GM19239 (cell line): Measurements from ENCODE around the gene TRIP10.
"Not testable (repeated sequence)": the region's sequence is repeated elsewhere in the genome, so short reads cannot be mapped to it uniquely, and the experiment has no call there.

ENCODE experiments used
- DNase-seq: peaks from one replicate; pipeline ENCODE4 v3.0.0; 2011; ENCODE audit warnings: low spot score; ENCODE audit not compliant: insufficient read length
- FAIRE-seq: peaks from 2 replicates; lab custom pipeline; 2011; peaks lifted over from hg19 to GRCh38; lab: Jason Lieb, UNC

Gene TRIP10

DNA sequence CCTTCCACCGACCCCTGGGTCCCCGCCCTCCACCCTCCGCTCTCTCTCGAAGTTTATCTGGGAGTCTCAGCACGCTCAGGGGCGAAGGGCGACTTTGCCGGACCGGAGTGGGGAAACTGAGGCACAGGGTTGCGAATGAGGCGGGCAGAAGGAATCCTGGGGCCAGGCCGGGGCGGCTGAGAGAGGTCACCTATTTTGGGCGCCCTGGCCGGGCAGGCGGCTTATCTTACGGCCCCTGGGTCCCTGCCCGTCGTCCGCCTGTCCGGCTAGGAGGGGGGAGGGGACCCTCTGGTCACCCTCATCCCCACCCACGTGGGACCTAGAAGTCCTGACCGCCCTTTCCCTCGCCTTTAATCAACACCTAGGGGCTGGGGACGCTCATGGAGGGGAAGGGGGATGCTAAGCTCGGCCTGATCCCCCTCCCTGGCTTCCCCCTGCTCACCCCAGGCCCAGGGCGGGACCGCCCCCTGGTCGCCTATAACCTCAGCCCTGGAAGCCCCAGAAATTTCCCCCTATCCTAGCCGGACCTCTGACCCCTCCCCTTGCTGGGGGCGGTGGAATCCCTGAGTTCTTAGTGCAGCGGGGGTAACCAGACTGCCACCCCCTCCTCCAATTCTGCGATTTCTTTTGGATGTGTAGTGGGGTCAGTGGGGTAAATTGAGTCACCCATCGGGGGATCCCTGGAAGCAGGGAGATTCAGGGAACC, 556 bp downstream of the TRIP10 start:
- no peak for DNase-seq
- FAIRE-seq: no peak

DNA sequence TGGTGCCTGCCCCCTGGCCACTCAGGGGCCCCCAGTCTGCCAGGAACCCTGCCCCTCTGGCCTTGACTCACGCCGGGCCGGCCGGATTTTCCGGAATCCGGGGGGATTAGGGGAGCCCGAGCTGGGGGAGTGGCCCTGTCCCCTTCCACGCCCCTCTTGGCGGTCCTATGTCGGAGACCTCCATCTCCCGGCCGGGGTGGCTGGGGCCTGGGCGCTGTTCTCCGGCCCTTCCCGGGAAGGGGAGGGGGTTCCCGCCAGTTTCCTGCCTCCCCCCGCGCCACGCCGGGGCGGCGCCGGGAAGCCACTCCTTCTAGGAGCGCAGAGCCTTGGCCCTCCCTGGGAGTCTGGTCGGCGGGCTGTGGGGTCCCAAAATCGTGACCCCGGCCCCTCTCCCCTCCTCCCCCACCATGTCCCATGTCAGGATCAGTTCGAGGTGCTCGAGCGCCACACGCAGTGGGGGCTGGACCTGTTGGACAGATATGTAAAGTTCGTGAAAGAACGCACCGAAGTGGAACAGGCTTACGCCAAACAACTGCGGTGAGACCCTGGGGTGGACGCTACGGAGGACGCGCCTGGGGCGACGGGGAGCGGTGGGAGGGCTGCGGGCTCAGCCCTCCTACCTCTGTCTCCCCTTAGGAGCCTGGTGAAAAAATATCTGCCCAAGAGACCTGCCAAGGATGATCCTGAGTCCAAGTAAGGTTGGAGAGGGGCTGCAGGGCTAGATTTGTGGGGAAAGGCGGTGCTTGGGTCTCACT, 1.3 kb downstream of the TRIP10 start:
- no peak for DNase-seq
- FAIRE-seq: peak; percentile 83

DNA sequence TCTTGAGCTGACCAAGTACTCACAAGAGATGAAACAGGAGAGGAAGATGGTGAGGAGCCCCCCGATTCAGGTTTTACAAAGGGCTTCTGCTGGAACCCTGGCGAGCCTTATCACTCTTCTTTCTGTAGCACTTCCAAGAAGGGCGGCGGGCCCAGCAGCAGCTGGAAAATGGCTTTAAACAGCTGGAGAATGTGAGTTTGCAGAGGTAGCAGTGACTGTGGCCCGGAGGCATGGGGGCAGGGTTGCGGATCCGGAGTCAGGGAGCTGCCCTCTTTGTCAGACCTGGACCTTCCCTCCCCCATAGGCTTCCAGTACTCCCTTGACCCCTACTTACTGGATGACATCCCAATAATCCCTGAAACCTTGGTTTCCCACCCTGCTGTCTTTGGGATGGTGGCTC, 3.6 kb downstream of the TRIP10 start:
- FAIRE-seq: no peak
- DNase-seq: no peak

DNA sequence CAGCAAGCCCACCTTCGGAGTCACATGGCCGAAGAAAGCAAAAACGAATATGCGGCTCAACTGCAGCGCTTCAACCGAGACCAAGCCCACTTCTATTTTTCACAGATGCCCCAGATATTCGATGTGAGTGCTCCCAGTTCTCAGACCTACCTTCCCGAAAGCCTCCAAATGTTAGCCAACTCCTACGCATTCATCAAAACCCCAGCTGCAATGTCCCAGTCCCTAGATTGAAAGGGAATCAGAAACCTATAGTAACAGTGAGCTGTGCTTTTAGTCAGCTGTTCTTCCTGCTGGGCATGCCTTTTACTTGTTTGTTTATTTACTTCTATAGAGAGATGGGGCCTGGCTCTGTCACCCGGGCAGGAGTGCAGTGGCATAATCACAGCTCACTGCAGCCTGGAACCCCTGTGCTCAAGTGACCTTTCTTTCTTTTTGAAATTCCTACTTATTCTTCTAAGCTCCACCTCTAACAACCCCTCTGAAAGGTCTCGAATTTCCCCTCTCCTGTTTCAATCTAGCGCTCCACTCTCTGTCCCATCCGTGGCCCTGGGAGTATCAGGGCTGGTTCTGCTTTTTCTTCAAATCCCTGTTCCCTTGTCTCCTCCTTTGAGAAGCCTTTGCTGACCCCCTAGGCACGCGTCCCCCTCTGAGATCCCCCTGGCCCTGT, 4.4 kb downstream of the TRIP10 start:
- FAIRE-seq (peak; percentile 26), DNase-seq (no peak)

DNA sequence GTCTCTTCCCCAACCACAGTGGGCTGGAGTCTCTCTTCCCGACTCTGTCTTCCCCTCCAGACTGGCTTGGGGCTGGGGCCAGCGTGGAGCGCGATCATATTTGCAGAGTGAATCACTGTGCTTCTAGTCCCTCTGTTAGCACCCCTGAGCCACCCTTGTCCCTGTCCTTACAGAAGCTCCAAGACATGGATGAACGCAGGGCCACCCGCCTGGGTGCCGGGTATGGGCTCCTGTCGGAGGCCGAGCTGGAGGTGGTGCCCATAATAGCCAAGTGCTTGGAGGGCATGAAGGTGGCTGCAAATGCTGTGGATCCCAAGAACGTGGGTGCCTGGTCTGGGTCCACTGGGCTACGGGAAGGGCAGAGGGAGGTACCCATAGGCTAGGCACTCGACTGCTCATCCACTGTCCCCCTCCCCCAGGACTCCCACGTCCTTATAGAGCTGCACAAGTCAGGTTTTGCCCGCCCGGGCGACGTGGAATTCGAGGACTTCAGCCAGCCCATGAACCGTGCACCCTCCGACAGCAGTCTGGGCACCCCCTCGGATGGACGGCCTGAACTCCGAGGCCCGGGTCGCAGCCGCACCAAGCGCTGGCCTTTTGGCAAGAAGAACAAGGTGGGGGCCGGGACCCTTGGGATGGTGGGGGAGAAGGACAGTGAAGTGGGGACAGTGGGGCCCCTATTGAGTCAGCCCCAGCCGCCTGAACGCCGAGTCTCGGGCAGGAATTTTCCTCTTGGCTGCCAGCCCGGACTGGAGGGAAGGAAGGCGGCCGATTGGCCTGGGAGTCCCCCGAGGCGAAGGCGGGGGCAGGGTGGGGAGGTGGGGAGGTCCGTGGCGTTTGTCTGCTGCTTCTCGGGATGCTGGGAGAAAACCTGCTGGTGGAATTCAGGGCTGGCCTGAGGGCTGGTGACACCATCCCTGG, 5.2 kb downstream of the TRIP10 start:
- no peak for DNase-seq
- FAIRE-seq: no peak

DNA sequence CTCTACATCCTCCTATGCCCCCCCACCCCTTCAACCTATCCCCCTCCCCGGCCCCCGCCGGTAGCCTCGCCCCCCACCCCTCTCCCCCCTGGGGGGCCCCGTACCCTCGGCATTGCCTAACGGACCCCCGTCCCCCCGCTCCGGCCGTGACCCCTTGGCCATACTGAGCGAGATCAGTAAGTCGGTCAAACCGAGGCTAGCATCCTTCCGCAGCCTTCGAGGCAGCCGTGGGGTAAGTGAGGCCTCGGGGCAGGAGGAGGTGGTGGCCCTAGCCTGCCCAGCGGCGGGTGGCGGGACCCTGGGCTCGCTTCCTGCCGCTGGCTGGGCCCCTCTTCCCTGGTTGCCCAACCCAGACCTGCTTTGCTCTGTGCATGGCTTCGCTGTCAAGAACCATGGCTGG, 6.5 kb downstream of the TRIP10 start:
- FAIRE-seq: no peak
- no peak for DNase-seq

DNA sequence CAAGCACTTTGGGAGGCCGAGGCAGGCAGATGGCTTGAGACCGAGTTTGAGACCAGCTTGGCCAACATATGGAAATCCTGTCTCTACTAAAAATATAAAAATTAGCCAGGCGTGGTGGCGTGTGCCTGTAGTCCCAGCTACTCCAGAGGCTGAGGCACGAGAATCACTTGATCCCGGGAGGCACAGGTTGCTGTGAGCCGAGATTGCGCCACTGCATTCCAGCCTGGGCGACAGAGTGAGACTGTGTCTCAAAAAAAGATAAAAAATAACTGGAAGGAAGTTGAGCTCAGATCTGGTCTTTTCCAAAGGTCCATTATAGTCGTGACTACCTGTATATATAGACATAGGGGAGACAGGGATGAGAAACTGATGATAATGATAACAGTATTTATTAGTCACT, 9.1 kb downstream of the TRIP10 start:
- not testable (repeated sequence) for DNase-seq, FAIRE-seq

DNA sequence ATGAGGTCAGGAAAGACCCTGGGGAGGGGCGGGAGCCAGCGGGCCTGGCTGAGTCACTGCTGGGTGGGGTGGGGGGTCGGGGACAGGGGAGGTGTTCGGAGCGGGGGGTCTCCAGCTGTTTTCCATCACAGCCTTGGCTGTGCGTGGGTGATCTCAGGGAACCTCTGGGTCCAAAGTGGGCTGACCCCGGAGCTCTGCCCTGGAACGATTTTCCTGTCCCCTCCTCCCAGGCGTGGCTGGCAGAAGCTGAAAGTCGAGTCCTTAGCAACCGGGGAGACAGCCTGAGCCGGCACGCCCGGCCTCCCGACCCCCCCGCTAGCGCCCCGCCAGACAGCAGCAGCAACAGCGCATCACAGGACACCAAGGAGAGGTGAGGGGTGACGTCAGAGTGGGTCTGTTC, 10.6 kb downstream of the TRIP10 start:
- no peak for DNase-seq
- no peak for FAIRE-seq

DNA sequence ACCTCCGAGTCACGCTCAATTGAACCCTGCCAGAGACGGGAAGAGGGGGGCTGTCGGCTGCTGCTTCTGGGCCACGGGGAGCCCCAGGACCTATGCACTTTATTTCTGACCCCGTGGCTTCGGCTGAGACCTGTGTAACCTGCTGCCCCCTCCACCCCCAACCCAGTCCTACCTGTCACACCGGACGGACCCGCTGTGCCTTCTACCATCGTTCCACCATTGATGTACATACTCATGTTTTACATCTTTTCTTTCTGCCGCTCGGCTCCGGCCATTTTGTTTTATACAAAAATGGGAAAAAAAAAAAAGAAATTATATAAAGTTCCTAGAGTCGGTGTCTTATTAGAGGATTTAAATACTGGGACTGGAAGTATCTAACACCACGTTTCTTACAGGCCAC, 11.7 kb downstream of the TRIP10 start:
- DNase-seq (no peak), FAIRE-seq (no peak)

DNA sequence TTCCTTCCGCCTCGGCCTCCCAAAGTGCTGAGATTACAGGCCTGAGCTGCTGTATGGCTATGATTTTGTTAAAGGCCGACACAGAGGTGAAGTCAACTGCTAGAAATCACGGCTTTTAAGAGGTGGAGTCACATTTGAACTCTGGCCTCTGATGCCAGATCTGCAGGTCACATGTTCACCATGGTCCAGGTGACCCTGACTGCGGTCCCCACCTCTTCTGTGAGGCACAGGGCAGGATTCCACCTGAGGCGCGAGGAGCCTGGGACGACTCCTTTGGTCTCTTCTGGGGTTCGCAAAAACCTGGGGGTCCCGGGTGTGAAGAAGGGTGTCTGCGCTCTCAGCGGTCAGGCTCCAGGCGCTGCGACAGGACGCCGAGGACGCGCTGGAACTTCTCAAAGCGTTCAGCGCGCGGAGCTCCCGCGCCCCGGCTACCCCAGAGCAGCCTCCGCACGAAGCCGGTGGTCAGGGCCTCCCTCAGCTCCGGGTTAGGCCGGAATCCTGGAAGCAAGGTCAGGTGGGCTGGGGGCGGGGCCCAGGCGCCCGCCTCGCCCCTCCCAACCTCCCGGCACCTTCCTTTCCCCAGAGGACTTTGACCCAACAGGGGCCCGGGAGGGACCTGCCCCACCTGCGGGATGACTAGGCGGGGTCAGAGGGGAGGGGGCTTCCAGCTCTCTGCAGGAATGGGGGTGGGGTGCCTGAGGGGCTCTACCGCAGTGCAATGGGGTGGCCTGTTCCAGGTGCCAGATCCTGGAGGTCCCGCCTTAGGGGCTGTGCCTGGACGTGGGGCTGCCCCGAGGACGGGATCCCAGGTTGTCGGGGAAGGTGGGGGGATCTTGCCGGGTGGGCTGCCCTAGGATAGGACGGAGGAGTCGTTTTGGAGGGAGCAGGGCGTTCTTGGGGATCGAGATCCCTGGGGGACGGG, 13.0 kb downstream of the TRIP10 start:
- DNase-seq (no peak), FAIRE-seq (no peak)

DNA sequence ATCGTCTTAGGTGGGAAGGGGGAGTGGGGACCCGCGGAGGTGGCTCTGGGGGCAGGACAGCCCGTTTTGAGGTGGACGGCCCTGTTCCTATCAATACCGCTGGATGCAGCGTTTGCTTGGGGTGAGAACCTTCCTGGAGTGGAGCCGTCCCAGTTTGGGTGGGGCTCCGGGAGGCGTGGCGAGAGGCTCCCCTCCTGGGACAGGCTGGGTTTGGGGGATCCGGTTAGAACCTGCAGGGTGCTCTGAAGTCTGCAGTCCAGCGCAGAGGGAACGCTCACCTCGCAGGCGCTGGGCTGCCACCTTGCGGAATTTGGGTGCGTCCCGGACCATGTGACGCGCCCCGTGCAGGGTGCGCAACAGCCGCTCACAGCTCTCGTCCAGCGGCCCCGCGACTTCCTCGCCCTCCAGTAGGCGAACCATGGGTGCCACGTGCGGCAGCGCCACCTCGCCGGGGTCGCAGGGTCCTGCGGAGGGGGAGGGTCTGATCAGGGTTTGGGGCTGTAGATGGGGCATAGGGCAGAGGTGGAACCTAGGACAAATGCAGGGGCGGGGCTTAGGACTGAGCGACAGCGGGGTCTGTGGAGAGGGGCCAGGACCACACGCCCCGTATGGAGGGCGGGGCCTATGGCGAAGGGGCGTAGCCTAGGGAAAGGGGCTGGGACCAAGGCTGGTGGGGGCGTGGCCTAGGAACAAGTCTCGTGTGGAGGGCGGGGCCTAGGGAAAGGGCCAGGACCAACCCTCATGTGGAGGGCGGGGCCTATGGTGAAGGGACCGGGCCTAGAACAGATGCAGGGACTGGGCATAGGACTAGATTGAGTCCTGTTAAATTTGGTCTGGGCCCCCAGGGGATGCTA, 13.9 kb downstream of the TRIP10 start:
- FAIRE-seq (peak; percentile 99), DNase-seq (peak; percentile 99)

DNA sequence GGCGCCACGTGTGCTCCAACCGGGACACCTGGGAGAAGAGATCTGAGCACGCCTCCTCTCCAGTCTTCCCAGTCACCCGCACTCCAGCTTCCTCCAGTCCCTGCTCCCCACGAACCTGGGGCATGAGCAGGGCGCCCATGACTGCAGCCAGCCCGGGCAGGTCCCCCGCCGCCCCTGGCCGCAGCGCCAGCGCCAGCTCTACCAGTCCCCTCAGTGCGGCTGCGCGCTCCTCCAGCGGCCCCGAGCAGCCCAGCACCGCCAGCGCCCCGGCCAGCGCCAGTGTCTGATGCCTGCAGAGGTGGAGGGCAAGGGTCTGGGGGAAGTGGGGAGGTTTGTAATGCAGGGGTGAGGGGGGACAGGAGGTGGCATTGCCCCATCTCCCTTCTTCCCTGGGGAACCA, 14.7 kb downstream of the TRIP10 start:
- DNase-seq (no peak), FAIRE-seq (no peak)

DNA sequence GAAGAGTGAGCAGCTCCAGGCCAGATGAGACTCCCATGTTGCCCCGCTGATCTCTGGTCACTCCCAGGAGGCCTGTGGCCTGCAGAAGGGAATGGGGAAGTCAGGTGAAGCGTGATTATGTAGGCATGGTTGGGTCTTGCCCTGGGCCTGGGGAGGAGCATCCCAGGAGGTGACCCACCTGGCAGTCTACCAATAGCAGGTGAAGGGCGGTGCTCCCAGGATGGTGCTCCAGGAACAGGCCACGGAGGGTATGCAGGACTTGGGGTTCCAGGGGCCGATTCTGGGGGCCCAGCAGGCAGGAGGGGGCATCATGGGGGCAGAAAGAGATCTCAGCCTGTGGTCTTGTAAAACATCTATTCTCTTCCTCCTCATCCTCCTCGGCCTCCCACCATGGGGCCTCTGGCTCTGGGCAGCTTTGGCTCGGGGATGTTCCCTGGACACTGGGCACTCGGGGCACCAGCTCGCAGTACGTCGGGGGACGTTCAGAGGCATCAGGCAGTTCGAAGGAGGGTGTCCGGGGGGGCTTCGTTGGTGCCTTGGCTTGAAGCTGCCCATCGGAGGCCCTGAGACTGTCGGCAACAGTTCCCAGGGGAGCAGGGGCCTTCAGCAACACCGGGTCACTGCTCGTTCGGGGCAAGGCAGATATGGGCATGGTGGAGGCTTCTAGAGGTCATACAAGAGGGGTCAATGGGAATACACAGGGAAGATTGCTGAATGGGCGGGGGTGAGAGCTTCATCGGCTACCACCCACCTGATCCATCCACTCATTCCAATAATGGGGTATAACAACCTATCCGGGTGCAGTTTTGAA, 15.4 kb downstream of the TRIP10 start:
- FAIRE-seq: no peak

DNA sequence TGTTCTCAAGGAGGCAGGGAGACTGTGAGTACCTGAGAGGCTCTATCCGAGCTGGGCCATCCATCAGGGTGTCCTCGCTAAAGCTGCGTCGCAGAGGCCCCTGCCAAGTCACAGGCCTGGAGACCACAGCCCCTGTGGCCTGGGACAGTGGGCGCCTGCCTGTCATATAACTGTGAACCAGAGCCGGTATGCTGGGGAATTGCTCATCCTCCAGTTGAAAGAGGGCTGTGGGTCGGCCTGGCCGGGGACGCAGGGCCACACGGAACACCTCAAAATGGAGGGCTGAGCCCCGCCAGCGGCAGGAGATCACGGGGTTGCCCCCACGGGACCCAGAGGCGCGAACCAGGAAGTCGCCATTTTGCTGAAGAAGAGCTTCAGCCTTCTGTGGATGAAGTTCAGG, 21.1 kb downstream of the TRIP10 start:
- DNase-seq: no peak
- FAIRE-seq: no peak

More for the DNA sequence above, 15.4 kb downstream of the TRIP10 start:
- DNase-seq: no peak

DNA sequence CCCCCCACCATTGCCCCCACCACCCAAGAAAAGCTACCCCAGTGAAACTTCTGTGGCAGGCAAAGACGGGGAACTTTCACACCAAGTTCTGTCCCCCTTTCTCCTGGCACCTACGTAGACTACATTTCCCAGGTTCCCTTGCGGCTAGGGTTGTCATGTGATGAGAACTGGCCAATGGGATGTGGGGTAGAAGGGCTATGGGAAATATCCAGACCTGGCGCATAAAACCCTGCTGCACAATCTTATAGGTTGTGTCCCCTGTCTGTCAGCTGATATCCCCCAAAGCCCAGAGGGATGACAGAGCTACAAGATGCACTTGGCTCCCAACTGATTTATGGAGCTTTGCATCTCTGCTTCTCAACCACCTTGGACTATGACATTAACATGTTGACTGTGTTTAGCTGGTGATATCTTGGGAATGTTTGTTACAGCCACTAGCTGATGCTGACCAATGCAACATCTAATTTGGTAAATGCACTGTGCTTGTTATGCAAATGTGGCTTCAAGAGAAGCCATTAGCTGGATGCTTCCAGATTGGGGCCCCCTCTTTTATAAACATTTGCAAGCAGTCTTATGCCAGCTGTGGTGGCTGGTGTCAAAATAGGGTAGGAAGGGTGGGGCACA, 21.7 kb downstream of the TRIP10 start:
- FAIRE-seq: peak; percentile 77
- DNase-seq: no peak

DNA sequence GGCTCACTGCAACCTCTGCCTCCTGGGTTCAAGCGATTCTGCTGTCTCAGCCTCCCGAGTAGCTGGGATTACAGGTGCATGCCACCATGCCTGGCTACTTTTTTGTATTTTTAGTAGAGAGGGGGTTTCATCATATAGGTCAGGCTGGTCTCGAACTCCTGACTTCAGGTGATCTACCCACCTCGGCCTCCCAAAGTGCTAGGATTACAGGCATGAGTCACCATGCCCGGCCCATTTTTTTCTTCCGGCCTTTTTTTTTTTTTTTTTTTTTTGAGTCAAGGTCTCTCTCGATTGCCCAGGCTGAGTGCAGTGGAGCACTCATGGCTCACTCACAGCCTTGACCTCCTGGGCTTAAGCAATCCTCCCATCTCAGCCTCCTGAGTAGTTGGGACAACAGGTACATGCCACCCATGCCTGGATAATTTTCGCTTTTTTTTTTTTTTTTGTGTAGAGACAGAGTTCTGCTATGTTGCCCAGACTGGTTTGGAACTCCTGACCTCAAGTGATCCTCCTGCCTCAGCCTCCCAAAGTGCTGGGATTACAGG, 22.8 kb downstream of the TRIP10 start:
- not testable (repeated sequence) for DNase-seq, FAIRE-seq
